NCI-H2196 treated with DMSO at 0.1 percent for 48 hours (cell line): ENCODE data around the gene NR3C1.

Experiments used
- DNase-seq: peaks from one replicate; lab custom pipeline; 2025; ENCODE audit not compliant: unreplicated experiment; lab: John Stamatoyannopoulos, UW

Gene NR3C1

GRCh38 chr5:143399616-143400540, 3.6 kb downstream of the NR3C1 start:
- no peak for DNase-seq

DNA sequence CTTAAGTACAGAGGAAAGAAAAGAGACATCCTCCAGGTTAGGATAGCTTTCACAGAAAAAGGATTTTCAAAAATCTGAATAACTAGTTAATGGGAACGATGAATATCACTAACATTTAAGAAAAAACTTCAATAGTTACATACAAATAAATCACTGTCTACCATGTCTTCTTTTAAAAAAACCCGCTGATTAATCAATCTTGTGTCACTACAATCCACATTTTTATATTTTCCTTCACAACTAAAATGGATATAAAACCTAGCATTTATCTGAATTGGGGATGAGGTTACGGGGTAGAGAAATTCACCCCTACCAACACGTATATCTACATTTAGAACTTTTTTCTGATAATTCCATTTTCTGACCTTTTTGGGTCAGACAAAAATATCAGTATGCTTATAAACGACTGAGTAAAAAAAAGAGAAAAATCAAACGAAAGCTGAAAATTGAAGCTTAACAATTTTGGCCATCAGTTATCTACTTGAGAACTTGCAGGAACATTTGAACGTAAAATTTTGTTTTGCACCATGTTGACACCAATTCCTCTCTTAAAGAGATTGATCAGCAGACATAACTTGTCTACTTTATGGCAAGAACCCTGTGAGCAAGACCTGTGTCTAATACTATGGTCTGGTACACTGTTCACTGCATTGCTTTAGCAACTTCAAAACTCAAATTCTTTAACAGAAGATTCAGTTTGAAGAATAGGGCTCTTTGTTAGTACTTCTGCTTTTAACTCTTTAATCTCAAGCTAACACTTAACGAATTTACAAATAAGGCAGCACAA, 4.8 kb downstream of the NR3C1 start:
- DNase-seq, result no peak

GRCh38 chr5:143398053-143398355, 5.5 kb downstream of the NR3C1 start:
- no peak for DNase-seq

GRCh38 chr5:143397302-143398052, 6.0 kb downstream of the NR3C1 start:
- DNase-seq, result no peak

DNA sequence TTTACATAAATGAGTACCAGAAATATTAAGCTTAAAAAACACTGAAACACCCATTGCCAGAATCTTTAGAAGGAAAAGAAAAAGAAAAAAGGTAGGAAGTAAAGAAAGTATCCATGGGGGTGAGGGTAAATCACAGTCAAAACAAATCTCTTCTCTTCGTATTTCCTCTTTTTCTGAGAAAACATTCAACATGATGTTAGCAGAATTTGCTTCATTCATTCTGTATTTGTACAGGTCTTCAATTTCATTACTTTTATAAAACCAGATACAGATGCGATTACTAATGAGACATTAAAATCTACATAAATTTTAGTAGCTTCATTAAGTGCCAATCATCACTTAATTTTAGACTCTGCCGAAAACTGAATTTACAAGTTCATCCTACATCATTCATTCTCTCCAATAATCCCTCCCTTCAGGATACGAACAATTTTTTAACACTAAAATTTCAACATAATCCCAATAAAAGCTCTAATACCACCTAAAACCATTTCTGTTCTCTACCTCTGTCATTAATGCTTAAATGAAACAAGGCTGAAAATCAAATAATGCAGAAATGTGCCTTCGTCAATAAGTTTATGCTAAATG, 7.0 kb downstream of the NR3C1 start:
- DNase-seq, result no peak

DNA sequence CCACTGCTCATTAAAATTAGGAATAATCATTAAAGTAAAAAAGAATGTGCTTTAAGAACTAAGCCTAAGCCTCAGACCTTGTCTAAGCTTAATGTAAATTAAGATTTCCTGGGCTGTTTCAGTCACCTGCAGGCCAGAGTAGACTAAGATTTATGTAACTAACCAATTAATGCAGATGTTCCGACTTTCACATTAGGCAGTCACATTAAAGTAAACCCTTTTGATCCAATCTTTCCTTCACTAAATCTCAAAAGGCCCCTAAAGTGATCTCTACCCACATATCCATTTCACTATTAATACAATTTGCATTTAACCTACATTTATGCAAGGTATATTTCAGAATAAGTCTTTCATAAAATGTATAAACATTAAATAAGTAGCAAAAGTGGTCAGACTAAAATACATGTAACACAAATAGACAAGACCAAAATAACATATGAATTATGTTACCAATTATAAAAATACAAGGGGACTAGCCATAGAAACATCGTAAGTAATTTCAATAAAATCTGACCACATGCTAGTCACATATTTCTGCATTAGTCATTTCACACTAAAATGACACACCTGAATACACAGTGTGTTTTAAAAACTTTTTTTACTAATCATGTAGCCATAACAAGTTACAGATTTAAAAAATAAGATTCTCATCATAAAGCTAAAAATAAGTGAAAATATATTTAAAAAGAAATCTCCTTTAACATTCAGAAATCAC, 7.7 kb downstream of the NR3C1 start:
- DNase-seq, result no peak

- no peak for DNase-seq
Measured at GRCh38 chr5:143393524-143393923, 10.0 kb downstream of the NR3C1 start.

DNA sequence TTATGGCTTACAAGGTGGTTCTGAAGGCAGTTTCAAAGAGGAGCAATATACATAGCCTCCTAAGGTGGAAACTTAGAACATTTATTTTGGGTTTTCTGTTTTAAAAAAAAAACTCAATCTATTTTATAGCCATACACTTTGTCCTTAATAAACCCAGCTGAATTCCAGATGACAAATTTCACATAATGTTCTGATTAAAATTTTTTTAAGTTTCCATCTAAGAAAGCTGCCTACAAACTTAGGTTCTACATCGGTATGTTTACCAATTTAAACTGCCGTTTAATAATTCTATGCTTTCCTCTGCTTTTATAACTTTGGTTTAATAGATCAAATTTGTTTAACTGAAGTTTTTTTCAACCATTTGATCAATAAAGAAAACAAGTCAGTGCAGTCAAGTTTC, 12.5 kb downstream of the NR3C1 start:
- DNase-seq, result no peak

GRCh38 chr5:143390258-143390657, 13.2 kb downstream of the NR3C1 start:
- no peak for DNase-seq

DNA sequence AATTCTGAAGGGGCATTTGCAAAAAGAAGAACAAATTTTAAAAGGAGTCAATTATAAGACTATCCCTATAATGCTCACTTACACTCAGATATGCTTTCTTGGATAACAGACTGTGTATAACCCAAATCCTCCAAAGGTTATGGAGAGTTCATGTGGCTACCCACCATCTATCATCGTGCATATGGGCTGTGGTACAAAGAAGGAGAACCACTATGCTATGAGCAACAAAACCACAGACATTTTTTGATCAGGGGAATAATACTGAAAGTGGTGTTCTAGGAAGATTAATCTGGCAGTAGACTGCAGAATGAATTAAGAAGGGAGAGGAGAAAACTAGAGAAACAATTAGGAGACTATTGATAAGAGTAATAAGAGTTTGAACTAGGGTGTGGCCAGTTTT, 16.8 kb downstream of the NR3C1 start:
- DNase-seq, result no peak

GRCh38 chr5:143384865-143385657, 18.4 kb downstream of the NR3C1 start:
- no peak for DNase-seq

- no peak for DNase-seq
Measured at GRCh38 chr5:143383988-143384387, 19.5 kb downstream of the NR3C1 start.

- DNase-seq, result no peak
Measured at GRCh38 chr5:143379606-143380005, 23.9 kb downstream of the NR3C1 start.

DNA sequence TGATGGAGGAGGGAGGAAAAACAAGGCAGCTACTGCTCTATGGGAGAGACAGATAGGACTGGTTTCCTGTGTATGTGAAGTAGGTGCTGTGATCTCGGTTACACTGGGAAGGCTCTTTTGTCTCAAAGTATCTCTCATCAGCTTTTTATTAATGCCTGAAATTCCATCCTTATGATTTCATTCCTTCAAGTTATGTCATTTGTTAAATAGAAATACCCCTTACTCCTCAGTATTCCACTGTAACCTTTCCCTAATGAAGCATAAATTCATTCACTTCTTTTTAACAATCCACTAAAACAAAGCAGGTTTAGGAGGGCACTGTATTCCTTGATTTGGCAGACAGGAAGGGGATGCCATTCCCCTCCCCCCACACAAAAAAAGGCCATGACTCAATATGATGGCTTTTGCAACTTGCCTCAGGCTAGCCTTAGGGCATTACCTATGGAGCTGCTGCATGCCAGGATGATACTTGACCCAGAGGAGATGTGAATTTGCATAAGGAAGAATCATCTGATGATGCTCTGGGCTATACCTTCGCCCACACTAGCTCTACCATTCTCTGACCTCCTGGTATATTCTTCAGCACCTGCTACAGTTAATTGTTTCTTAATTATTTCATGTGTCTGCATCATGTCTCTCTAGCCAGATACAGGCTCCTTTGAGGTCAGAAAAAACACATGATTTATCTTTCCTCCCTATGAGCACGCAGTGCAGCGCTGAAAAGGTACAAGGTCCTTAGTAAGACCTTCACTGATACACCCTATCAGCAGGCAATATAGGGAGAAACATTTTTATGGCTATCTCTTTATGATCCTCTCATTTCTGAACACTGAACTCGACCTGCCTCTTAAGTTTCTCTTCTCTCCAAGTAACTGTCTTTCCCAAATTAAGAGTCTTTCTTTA, 26.3 kb downstream of the NR3C1 start:
- DNase-seq, result no peak

DNA sequence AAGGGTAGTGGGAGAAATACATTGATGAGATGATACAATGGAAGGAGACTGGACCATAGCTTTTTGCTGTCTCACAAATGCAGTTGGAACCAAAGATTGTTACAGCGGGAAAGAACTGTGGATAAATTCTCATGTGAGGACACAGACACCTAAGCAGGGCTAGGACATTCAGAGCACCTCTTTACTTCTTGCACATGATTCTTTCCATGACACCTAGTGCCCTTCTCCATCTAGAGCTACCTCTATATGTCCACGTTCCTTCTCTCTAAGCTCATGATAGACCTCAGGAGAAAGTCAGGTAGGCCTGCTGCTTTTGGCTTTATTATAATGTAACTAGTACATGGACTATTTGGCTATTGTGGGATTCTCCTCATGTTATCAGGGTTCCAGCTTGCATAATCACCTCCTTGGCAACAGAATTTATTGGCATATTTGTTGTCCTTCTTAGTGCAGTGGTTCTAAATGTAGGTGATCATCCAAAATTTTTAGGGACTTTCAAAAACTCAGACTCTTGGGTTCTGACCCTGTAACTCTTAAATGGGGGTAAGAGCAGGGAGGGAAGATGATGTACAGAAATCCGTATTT, 27.2 kb downstream of the NR3C1 start:
- no peak for DNase-seq

- no peak for DNase-seq
Measured at GRCh38 chr5:143374496-143375217, 28.8 kb downstream of the NR3C1 start.

- DNase-seq, result no peak
Measured at GRCh38 chr5:143373076-143373475, 30.4 kb downstream of the NR3C1 start.
